GM06990 (cell line): Measurements from ENCODE around the gene ULK4.

Experiments
- DNase-seq: peaks from one replicate; pipeline ENCODE4 v3.0.0-alpha.2; 2011; ENCODE audit not compliant: insufficient read length; ENCODE audit errors: extremely low read depth
- H3K27me3 ChIP-seq: replicated peaks from 2 replicates; pipeline ENCODE4 v1.6.0; 2011; ENCODE audit warnings: low read length; ENCODE audit not compliant: control insufficient read depth, insufficient read depth
- H3K36me3 ChIP-seq: 2 replicates; pipeline ENCODE4 v1.5.1; 2011; ENCODE audit warnings: low read length; ENCODE audit not compliant: control insufficient read depth, insufficient read depth
- H3K4me3 ChIP-seq: replicated peaks from 2 replicates; pipeline ENCODE4 v1.5.1; 2011; ENCODE audit warnings: low read depth, mild to moderate bottlenecking, control low read depth, low read length
- TF ChIP-seq, protein P1 (sequence below): IDR thresholded peaks from 2 replicates; pipeline ENCODE4 v1.5.1; 2011; ENCODE audit warnings: low read length, control low read depth, mild to moderate bottlenecking, inconsistent platforms; ENCODE audit not compliant: insufficient read depth, poor library complexity, severe bottlenecking

ULK4 gene

DNA sequence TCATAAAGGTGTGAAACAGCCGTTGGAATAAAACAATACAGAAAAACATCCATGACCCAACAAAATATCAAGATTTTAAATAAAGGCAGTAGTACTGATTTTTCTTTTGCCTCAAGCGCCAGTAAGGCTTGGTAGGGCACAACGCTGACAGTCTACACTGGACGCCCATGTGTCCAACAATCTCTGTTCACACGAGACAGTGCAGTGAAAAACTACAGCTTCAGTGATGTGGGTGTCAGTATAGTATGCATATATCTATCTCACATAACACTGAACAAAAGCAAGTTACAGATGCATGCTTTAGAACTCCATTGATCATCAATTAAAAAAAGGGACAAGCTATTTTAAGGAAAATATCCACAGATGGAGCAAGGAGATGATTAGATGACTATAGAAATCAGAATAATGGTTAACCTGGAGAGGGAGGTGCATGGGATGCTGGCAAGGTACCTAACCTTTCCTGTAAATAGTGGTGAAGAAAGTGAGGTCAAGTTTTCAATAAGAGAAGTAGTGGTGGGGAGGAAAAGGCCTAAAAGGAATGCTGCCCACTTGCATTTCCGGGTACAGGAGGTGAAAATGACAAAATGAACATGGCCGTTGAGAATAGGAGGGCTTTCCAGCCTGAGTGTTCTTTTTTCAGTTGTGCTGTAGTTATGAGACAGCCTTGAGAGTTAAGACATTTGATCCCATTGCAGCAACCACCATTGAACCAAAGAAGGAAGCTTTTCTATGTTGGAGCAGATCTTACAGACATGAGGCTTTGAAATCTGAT is 719.9 kb downstream of the ULK4 start:
- Histone ChIP-seq H3K27me3 (no peaks in the 10 kb centered on the region), H3K4me3 (no peak overlapping the region), H3K36me3 (peaks cover 10% of the 10 kb centered on the region)
- TF ChIP-seq, protein P1, sequence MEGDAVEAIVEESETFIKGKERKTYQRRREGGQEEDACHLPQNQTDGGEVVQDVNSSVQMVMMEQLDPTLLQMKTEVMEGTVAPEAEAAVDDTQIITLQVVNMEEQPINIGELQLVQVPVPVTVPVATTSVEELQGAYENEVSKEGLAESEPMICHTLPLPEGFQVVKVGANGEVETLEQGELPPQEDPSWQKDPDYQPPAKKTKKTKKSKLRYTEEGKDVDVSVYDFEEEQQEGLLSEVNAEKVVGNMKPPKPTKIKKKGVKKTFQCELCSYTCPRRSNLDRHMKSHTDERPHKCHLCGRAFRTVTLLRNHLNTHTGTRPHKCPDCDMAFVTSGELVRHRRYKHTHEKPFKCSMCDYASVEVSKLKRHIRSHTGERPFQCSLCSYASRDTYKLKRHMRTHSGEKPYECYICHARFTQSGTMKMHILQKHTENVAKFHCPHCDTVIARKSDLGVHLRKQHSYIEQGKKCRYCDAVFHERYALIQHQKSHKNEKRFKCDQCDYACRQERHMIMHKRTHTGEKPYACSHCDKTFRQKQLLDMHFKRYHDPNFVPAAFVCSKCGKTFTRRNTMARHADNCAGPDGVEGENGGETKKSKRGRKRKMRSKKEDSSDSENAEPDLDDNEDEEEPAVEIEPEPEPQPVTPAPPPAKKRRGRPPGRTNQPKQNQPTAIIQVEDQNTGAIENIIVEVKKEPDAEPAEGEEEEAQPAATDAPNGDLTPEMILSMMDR, result no peak
- DNase-seq, result no peak

DNA sequence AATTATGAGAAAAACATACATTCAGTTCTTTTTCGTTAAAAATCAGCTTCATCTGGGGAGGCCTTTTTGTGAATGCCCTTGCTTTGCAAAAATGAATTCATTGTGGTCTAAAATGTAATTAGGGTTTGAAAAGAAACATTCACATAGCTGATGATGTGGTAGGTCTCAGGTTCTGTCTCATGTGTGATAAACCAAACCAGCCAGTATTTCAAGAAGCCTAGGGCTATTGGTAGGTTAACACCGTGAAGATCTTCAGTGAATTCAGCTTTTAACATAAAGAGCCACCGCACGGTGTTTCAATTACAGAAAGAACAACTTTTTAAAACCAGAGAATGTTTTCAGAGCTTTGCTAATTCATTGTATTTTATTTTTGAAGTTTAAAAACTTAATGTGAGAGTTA is 720.7 kb downstream of the ULK4 start:
- H3K36me3 ChIP-seq, result peaks cover 14% of the 10 kb centered on the region
- no peaks in the 10 kb centered on the region for H3K27me3 ChIP-seq
- no peak for DNase-seq
- TF ChIP-seq, protein P1, result no peak
- no peak overlapping the region for H3K4me3 ChIP-seq

DNA sequence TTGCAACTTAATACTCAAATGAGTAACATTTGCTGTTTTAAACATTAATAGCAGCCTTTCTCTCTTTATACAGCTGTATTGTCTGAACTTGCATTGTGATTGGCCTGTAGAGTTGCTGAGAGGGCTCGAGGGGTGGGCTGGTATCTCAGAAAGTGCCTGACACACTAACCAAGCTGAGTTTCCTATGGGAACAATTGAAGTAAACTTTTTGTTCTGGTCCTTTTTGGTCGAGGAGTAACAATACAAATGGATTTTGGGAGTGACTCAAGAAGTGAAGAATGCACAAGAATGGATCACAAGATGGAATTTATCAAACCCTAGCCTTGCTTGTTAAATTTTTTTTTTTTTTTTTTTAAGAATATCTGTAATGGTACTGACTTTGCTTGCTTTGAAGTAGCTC is 722.3 kb downstream of the ULK4 start:
- TF ChIP-seq, protein P1, result no peak
- Histone ChIP-seq H3K36me3 (peaks cover 13% of the 10 kb centered on the region), H3K27me3 (no peaks in the 10 kb centered on the region), H3K4me3 (no peak overlapping the region)
- no peak for DNase-seq

DNA sequence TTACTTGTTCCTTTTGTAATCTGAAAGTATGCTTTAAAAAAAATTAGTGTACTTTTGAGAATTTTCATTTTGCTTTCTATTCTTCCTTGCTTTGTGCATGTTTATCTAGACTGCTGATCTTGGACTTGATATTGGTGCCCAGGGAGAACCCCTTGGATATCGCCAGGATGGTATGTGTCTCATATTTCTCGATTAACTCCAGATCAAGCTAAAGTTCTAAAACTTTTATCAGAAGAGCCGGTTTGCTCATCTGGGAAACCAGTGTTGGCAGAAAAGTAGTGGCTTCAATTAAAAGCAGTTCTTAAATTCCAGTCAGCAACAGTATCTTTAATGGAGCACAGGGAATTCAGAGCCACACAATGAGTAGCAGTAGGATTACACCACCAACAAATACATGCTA is 724.0 kb downstream of the ULK4 start:
- Histone ChIP-seq H3K27me3 (no peaks in the 10 kb centered on the region), H3K4me3 (no peak overlapping the region), H3K36me3 (peaks cover 23% of the 10 kb centered on the region)
- no peak for DNase-seq
- TF ChIP-seq, protein P1, result no peak

DNA sequence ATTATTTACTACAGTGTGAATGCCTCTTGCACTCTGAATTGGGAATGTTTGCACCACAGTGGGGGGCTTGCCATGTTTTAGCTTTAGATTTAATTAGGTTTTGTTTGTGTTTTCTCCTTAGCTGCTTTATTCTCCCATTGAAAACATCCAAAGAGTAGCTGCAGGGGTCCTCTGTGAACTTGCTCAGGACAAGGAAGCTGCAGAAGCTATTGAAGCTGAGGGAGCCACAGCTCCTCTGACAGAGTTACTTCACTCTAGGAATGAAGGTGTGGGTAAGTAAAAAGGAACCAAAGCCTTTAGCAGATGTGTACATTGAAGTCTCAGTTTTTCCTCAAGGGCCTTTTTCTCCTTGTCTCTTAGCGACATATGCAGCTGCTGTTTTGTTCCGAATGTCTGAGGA is 725.7 kb downstream of the ULK4 start:
- TF ChIP-seq, protein P1, result no peak
- Histone ChIP-seq H3K4me3 (no peak overlapping the region), H3K36me3 (peaks cover 23% of the 10 kb centered on the region), H3K27me3 (no peaks in the 10 kb centered on the region)
- DNase-seq, result no peak
